ENCODE results near the gene SSR3.
"Not testable (repeated sequence)": the region's sequence is repeated elsewhere in the genome, so short reads cannot be mapped to it uniquely, and the experiment has no call there.

SSR3 gene

DNA sequence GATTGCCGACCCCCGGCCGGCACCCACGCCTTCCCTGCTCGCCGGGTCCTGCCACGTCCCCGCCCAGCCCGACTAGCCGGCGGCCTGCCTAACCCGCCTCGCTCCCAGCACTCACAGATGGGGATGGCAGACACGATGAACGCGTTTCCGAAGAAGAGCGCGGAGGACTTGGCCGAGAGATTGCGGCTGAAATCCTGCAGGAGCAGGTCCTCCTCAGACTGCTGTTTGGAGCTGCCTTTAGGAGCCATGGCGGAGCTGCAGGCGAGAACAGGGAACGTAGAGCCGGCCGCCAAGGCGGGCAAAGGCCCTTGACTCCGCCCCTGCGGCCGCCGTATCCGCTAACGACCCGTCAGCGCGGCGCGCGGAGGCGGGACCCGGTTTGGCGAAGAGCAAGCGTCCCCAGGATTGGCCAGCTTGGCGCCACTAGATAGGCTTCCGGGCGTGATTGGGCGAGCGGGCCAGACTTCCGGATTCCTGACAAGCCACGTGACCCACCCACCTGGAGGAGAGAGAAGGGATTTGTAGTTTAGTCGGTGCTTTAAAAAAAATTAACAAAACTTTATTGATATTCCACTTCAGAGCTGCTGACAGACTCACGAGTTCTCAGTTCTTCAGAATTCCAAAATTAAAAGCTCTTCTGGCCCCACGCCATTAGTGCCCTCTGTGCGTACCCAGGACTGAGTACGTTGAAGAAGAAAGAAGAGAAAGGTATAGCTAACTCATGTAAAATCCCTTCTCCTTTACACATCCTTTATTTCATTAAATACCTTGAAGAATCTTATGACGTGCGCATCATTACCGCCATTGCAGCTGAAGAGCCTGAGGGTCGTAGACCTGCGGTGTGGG lies at the start of gene SSR3:
SSR3 (minus strand) TSS at position 276 of the 846 bp plus-strand sequence; CDS start at position 248, 28 bp downstream.
- DNase-seq (ENCODE audit: low read depth in 2 of 3, low spot score in 1 of 3), result peak; percentile 96 to 99 (median 98)

- DNase-seq (ENCODE audit: low read depth in 2 of 3, low spot score in 1 of 3), result no peak
These were observed 49.2 kb upstream of the SSR3 start for GRCh38 chr3:156604064-156604641.

DNA sequence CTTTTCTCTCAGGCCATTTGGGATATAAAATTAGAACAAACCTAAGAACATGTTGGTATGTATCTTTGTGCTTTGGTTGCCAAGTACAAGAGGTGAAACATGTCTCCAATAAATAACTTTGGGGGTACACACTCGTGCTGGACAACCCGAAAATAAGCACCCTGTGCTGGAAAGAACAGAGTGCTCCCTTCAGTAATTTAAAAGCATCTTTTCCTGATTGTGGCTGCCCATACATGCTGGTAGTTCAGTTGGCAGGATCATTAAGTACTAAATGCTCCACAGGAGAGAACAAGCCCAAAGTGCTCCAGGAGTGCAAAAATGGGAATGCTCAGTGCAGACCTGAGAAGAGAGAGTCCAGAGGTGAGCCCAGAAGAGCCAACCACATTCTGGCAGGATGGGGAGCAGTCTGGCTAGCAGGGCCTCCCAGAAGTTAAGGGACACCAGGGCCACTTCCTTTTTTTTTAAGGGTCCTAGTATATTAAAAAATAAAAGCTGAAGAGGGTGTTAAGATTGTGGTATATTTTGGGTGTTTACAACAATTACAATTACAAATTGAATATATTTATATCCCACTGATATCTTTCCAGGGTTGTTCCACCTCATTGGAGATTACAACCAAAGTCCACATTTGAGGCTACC lies 48.6 kb upstream of the SSR3 start:
- no peak for DNase-seq (ENCODE audit: low read depth in 2 of 3, low spot score in 1 of 3)

- no peak for DNase-seq (ENCODE audit: low read depth in 2 of 3, low spot score in 1 of 3)
These were observed 47.5 kb upstream of the SSR3 start for GRCh38 chr3:156602424-156602823.

DNA sequence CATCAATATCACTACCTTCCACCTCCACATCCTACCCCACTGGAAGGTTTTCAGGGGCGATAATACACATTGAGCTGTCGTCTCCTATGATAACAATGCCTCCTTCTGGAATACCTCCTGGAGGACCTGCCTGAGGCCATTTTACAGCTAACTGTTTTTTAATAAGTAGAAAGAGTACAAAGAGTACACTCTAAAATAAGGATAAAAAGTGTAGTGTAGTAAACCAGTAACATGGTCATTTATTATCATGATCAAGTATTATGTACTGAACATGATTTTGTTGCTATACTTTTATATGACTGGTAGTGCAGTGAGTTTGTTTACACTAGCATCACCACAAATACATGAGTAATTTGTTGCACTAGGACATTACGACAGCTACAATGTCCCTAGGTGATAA lies 46.6 kb upstream of the SSR3 start:
- DNase-seq (ENCODE audit: low read depth in 2 of 3, low spot score in 1 of 3), result no peak

DNA sequence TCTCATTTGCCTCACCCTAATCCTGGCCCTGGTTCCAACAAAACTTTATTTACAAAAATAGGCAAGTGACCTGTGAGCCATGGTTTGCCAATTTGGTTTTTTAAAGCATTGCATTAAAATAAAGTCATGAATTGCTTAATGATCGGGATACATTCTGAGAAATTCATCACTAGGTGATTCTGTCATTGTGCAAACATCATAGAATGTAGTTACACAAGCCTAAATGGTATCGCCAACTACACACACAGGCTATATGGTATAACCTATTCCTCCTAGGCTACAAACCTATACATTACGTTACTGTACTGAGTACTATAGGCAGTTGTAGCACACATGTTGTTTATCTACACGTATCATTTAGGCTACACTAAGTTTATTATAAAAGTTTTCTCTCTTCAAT lies 45.9 kb upstream of the SSR3 start:
- no peak for DNase-seq (ENCODE audit: low read depth in 2 of 3, low spot score in 1 of 3)

DNA sequence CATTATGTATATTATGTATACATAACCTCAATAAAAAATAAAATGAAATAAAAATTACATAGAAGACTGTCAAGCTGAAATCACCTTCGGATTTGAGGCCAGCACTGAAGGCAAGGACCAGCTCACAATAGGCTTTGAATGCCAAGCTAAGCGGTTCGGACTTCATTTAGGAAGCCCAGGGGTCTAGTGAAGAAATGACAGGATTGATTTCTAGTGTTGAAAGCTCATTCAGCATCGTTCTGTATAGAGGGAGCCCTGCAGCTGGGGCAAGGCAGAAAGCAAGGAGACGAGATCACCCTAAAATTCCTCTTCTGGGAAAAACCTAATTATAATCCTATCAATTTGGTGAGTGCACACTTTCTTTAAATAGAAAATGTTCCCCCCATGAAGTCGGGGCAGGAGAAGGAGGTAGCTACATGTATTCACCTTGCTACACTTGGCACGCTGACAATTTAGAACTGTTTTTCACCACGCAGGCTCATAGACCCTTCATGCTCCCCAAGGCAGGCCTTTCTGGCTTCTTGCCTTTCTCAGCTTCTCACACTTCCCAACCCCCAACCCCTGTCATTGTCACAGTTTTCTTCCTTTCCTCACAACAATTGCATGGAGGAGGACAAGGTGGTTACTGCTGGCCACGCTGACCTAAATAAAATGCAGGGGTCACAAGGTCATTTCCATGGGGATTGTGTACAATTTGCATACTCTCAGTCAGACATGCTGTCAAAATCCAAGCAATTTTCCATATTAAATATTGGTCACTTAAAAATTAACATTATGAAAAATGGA lies 44.4 kb upstream of the SSR3 start:
- DNase-seq (ENCODE audit: low read depth in 2 of 3, low spot score in 1 of 3), result no peak

- DNase-seq (ENCODE audit: low read depth in 2 of 3, low spot score in 1 of 3), result no peak
These were observed 43.5 kb upstream of the SSR3 start for GRCh38 chr3:156598413-156598812.

- DNase-seq (ENCODE audit: low read depth in 2 of 3, low spot score in 1 of 3), result no peak
These were observed 39.3 kb upstream of the SSR3 start for GRCh38 chr3:156594219-156594683.

GRCh38 chr3:156593814-156594213 lies 38.9 kb upstream of the SSR3 start:
- DNase-seq (ENCODE audit: low read depth in 2 of 3, low spot score in 1 of 3), result no peak

DNA sequence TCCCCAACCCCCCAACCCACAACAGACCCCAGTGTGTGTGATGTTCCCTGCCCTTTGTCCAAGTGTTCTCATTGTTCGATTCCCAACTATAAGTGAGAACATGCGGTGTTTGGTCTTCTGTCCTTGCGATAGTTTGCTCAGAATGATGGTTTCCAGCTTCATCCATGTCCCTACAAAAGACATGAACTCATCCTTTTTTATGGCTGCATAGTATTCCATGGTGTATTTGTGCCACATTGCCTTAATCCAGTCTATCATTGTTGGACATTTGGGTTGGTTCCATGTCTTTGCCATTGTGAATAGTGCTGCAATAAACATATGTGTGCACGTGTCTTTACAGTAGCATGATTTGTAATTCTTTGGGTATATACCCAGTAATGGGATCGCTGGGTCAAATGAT lies 34.9 kb upstream of the SSR3 start:
- not testable (repeated sequence) for DNase-seq (ENCODE audit: low read depth in 2 of 3, low spot score in 1 of 3)

DNA sequence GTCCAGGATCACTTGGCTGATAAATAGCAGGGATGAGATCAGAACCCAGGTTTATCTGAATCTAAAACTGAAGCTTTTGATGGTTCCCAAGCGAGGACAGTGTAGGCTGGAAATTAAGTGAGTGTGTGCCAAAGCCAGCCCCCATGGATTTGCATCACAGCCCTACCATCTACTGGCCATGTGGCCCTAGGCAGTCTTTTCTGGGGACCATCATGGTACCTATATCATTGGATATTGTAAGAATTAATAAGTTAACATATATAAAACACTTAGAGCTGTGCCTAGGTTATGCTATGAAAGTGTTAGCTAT lies 32.8 kb upstream of the SSR3 start:
- DNase-seq (ENCODE audit: low read depth in 2 of 3, low spot score in 1 of 3), result no peak

DNA sequence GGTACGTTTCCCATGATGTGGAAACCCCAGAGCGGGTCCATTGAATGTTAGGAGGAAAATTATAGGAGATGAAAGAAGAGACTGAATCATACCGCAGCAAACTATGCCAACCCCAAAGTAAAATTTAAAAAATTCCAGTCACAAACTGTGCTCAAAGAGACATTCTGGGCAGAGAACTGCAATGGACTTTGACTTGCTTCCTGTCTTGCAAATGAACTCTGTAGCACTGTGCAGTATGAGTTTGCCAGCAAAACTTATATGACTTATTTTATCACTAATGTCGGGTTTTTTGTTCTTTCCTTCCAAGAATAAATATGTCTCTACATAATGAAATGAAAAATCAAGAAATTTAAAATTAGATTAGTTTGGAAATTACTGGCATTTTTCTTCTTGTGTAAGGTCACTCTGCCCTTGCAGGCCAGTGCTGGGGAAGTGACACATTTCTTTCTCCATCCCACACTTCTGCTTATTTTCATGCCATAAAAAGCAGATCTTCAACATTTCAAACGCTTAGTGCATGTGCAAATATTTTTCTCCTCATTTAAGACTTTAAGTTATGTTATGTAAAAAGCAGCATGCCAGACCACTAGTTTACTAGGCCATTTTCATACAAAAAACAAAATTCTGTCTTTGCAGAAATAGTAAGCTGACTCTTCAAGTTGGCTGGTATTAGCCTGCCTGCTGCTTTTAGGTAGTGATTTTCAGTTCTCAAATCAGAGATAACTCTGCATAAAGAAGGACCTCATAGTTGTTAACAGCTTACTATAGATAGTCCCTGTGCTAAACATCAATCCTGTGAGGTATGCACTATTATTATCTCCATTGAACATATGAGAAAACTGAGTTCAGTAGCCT lies 32.2 kb upstream of the SSR3 start:
- DNase-seq (ENCODE audit: low read depth in 2 of 3, low spot score in 1 of 3), result no peak

DNA sequence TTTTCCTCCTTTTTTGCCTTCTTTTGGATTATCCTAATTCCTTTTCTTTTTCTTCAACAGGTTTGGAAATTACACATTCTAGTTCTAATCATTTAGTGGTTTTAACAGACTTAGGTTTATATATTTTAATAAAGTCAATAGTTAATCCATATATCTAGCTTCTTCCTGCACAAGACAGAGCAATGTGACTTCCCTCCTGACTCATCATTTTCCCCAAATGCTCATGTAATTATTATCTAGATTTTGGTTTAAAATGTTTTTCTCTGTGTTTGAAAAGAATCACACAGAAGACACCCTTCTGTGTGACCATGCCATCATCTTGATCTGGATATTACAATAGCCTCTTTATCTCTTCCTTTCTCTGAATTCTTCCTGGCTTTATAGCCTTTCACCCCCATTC lies 28.6 kb upstream of the SSR3 start:
- DNase-seq (ENCODE audit: low read depth in 2 of 3, low spot score in 1 of 3), result no peak

DNA sequence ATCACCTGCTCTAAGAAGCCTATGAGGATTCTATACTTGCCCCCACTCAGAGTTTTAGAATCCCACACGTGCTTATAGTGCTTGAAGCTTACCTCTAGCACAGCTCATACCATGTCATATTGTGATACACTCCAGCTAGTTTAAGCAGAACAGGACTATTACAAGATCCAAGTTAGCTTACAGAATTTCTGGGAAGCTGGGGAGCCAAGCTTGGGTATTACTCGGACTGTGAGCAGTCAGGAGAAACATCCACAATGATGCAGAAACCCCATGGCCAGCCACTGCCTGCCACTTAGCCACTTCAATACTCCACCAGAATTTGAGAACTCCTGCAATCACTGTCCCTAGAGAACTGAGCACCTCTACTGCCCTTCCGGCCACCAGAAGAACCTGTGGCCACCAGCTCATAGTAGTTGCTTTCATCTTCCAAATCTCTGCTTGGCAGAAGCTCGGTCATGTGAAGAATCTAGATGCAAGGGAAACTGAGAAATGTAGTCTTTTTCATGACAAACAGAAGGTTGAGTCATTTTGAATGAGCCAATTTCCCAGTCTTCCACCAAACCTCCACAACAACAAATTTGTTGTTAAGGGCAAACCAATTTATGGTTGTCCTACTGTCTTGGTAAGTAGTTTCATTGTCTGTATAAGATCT lies 27.7 kb upstream of the SSR3 start:
- no peak for DNase-seq (ENCODE audit: low read depth in 2 of 3, low spot score in 1 of 3)

DNA sequence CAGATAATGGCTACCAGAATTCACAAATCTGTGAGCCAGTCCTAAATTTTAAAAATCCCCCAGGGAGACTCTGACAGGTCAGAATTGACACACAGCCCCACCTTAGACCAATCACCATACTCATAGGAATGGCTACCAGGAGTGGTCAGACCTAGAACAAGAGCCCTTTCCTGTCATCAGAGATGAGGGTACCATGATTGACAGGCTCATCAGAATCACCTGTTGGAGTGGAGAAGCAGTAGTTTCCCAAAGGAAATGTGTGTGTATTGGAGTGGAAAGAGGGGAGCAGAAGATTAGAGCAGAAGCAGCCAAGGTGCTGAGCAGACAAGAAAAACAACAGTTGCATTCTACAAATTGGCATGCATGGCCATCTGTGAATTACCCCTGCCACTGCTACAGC lies 27.0 kb upstream of the SSR3 start:
- no peak for DNase-seq (ENCODE audit: low read depth in 2 of 3, low spot score in 1 of 3)

DNA sequence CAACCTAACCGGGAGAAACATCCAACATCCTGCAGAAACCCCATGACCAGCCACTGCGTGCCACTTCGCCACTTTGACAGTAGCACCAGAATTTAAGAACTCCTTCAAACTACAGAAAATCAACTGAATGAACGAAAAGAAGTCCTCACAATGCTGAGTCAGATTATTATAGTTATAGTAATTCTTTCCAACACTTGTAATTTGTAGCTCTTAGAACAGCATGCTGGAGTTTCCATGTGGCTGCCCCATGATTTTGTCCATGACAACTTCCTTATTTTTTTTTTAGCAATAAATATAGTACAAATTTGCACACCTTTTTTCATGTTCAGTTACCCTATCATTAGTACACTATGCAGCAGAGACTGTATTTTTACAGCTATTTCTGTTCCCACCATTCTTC lies 26.1 kb upstream of the SSR3 start:
- no peak for DNase-seq (ENCODE audit: low read depth in 2 of 3, low spot score in 1 of 3)

DNA sequence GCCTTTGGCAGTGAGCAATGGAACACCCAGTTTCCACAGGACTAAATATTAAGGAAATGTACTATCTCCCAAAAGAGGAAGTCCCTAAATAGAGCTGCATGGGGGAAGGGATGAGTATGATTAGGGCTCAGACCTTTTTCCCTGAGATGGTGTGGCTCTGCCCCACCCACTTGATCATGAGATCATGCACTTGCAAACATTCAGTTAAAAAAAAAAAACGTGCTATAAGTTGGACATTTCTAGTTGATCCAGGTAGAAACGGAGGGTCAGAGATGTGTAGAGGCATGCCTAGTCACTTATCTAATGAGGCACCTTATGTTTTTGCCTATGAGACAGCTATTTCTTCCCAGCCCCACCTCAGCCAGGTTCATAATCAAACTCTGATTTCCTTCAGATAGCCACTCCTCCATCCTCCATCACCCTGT lies 24.5 kb upstream of the SSR3 start:
- DNase-seq (ENCODE audit: low read depth in 2 of 3, low spot score in 1 of 3), result no peak

- DNase-seq (ENCODE audit: low read depth in 2 of 3, low spot score in 1 of 3), result no peak
These were observed 22.8 kb upstream of the SSR3 start for GRCh38 chr3:156577736-156578135.

All from stimulated activated CD4-positive, alpha-beta T cell treated with anti-CD3 and anti-CD28 coated beads, Interleukin-12 subunit alpha, Interleukin-12 subunit beta, amount 100 ng/mL, for 48 hours (primary cell).